ENCODE results near the gene LRP1B. TPM values are rescaled to one million over a fixed set of nuclear protein-coding genes. Genes with fewer than 3 reads are reported as not detected.

LRP1B gene
- total and polyA plus RNA-seq, 2 of the 8 experiments (the other 6 are each of a cell fraction or from before 2014, with no cell fraction given) = 0.03 TPM; not detected in 1

GRCh38 chr2:142010477-142011270, 120.1 kb downstream of the LRP1B start:
- CTCF ChIA-PET (ENCODE audit: partially characterized antibody) = interaction anchor here (1.1 kb wide), 1 partner anchor 12 kb away, joined by 4 read pairs; no protein-coding TSS in a partner anchor
- Histone ChIP-seq H2BK5ac (ENCODE audit: low read depth, low read length) (no peak overlapping the region), H3K79me1 (ENCODE audit: low read depth, low read length) (no peaks in the 10 kb centered on the region), H3K4me1 (replicated peaks in 1 of 4; ENCODE audit: control insufficient read depth in 3 of 4, insufficient read depth in 4 of 4, low read length in 3 of 4) (no peaks in the 10 kb centered on the region), H3K79me2 (ENCODE audit: control insufficient read depth in 1 of 2, insufficient read depth in 2 of 2, low read length in 2 of 2) (no peaks in the 10 kb centered on the region), H3K36me3 (ENCODE audit: control insufficient read depth in 2 of 4, insufficient read depth in 4 of 4, low read length in 3 of 4) (no peaks in the 10 kb centered on the region), H3K56ac (replicated peaks; ENCODE audit: insufficient read length, low read depth, low read length) (no peak overlapping the region), H4K8ac (ENCODE audit: extremely low read depth, insufficient read depth, low read length) (no peak overlapping the region), H3K27me3 (replicated peaks in 1 of 4; ENCODE audit: control insufficient read depth in 3 of 4, extremely low read depth in 1 of 4, insufficient read depth in 3 of 4, low read length in 3 of 4) (no peaks in the 10 kb centered on the region), H4K5ac (ENCODE audit: insufficient read length, low read depth, low read length) (no peak overlapping the region), H3K14ac (ENCODE audit: insufficient read length) (no peak overlapping the region), H2BK120ac (replicated peaks; ENCODE audit: low read depth, low read length) (no peak overlapping the region), H2AK5ac (ENCODE audit: low read depth, low read length) (no peak overlapping the region), H2AFZ (ENCODE audit: low read length) (no peak overlapping the region), H3K23ac (ENCODE audit: insufficient read length) (no peak overlapping the region), H3K4me2 (ENCODE audit: insufficient read depth in 1 of 2, low read depth in 2 of 2, low read length in 2 of 2) (no peak overlapping the region), H2BK12ac (ENCODE audit: low read depth, low read length) (no peak overlapping the region), H3K9me3 (ENCODE audit: insufficient read depth in 2 of 2, low read depth in 1 of 2, low read length in 1 of 2) (no peaks in the 10 kb centered on the region), H3K18ac (ENCODE audit: extremely low read depth, low read length) (no peak overlapping the region), H3K4me3 (ENCODE audit: extremely low read depth in 1 of 4, insufficient read depth in 2 of 4, low read depth in 3 of 4, low read length in 4 of 4) (no peak overlapping the region), H3K27ac (ENCODE audit: low read depth, low read length) (no peak overlapping the region), H2BK15ac (ENCODE audit: low read length) (no peak overlapping the region), H2BK20ac (ENCODE audit: low read length) (no peak overlapping the region), H3K23me2 (ENCODE audit: low read depth, low read length) (no peaks in the 10 kb centered on the region), H3K4ac (replicated peaks; ENCODE audit: insufficient read length, low read depth, low read length) (no peak overlapping the region), H4K20me1 (replicated peaks in 1 of 2; ENCODE audit: control insufficient read depth in 1 of 2, insufficient read depth in 2 of 2, low read length in 2 of 2) (no peaks in the 10 kb centered on the region), H4K91ac (replicated peaks; ENCODE audit: insufficient read length, low read length) (no peak overlapping the region), H3K9ac (replicated peaks in 1 of 4; ENCODE audit: extremely low read depth in 1 of 4, low read depth in 3 of 4, low read length in 3 of 4) (no peak overlapping the region)
- no peak for TF ChIP-seq POLR2A (IDR thresholded peaks at IDR 0.05; ENCODE audit: control extremely low read depth in 1 of 2, low read depth in 2 of 2, low read length in 2 of 2)
- no peak for TF ChIP-seq EZH2 (IDR thresholded peaks at IDR 0.05; ENCODE audit: low read depth, low read length, severe bottlenecking)
- TF ChIP-seq GTF2F1 (IDR thresholded peaks at IDR 0.05; ENCODE audit: borderline replicate concordance, low read depth, low read length) = no peak
- TF ChIP-seq CREB1 (IDR thresholded peaks at IDR 0.05) = no peak
- no peak for TF ChIP-seq ATF2 (IDR thresholded peaks at IDR 0.05; ENCODE audit: low read length)
- WGBS, 2 experiments (ENCODE audit: extremely low coverage in 1 of 2, insufficient coverage in 1 of 2, insufficient read length in 1 of 2, insufficient replicate concordance in 2 of 2, low coverage in 1 of 2, low lambda C conversion rate in 2 of 2, missing lambda C conversion rate in 1 of 2) = 84% methylated on average over 9 of the region's 11 CpGs; no CpG with 5 or more reads in 1 of the 2 experiments
- FAIRE-seq (no peak), DNase-seq (ENCODE audit: low read depth in 1 of 2, low spot score in 2 of 2) (no peak)
- POLR2A ChIA-PET (ENCODE audit: partially characterized antibody) = no interaction called here

Data from H1 (cell line).